Measurements from ENCODE around the gene KBTBD12. TPM values are rescaled to one million over a fixed set of nuclear protein-coding genes. Genes with fewer than 3 reads are reported as not detected.
"Not testable (repeated sequence)": the region's sequence is repeated elsewhere in the genome, so short reads cannot be mapped to it uniquely, and the experiment has no call there.

Gene KBTBD12
- total RNA-seq, 4 donors from 2014 or later: 3.3 to 17.5 (median 4.3) TPM

GRCh38 chr3:127911421-127911931 lies 3.6 kb upstream of the KBTBD12 start:
- DNase-seq: no peak
- H3K9me3 ChIP-seq: no peaks in the 10 kb centered on the region
- no peak for TF ChIP-seq POLR2A (IDR thresholded peaks at IDR 0.05)
- in situ Hi-C loops (cut with MboI; ENCODE audit: low pct_ligation_motif_present in 1 of 4, low pct_unique_long_range_greater_than_20kb in 1 of 4, low sequenced_read_pairs in 3 of 4): no loop called here
- H3K27ac ChIP-seq: peak overlapping the region in 3 of 4 donors; percentile 6 to 26 (median 22)
- H3K27me3 ChIP-seq: no peaks in the 10 kb centered on the region
- no peaks in the 10 kb centered on the region for H3K36me3 ChIP-seq
- 4 to 42% methylated on average over 3 to 8 of the region's 8 CpGs for WGBS, 2 donors (ENCODE audit: low coverage in 1 of 2)
- no peak overlapping the region for H3K4me3 ChIP-seq
- H3K4me1 ChIP-seq: peaks cover 7 to 29% (median 20%) of the 10 kb centered on the region in 4 donors
- intact Hi-C loops (cut with DNase I; ENCODE audit: low total_unique reads): no loop called here

- H3K27me3 ChIP-seq; in situ Hi-C loops (cut with MboI; ENCODE audit: low pct_ligation_motif_present in 1 of 4, low pct_unique_long_range_greater_than_20kb in 1 of 4, low sequenced_read_pairs in 3 of 4); DNase-seq; H3K36me3 ChIP-seq; H3K4me3 ChIP-seq; H3K9me3 ChIP-seq; intact Hi-C loops (cut with DNase I; ENCODE audit: low total_unique reads): not testable (repeated sequence)
- Histone ChIP-seq H3K27ac (peak overlapping the region; percentile 62 to 82 (median 72)), H3K4me1 (peaks cover 7 to 29% (median 20%) of the 10 kb centered on the region in 4 donors)
- WGBS, 2 donors (ENCODE audit: low coverage in 1 of 2): 77 to 93% methylated on average over 2 of the region's 2 CpGs
These were observed 1.2 kb upstream of the KBTBD12 start for GRCh38 chr3:127913841-127914240.

GRCh38 chr3:127914584-127914983 lies 448 bp upstream of the KBTBD12 start:
- no peak for TF ChIP-seq EP300 (IDR thresholded peaks at IDR 0.05; ENCODE audit: low read depth)
- TF ChIP-seq CTCF (IDR thresholded peaks at IDR 0.05): no peak
- no peak for TF ChIP-seq POLR2A (IDR thresholded peaks at IDR 0.05)
- no peak for TF ChIP-seq POLR2AphosphoS5 (IDR thresholded peaks at IDR 0.05)
- in situ Hi-C loops (cut with MboI; ENCODE audit: low pct_ligation_motif_present in 1 of 4, low pct_unique_long_range_greater_than_20kb in 1 of 4, low sequenced_read_pairs in 3 of 4) (no loop called here), intact Hi-C loops (cut with DNase I; ENCODE audit: low total_unique reads) (no loop called here)
- Histone ChIP-seq H3K9me3 (no peaks in the 10 kb centered on the region), H3K27me3 (no peaks in the 10 kb centered on the region), H3K4me1 (peaks cover 7 to 29% (median 20%) of the 10 kb centered on the region in 4 donors), H3K4me3 (peak overlapping the region; percentile 23 to 50 (median 36)), H3K36me3 (no peaks in the 10 kb centered on the region), H3K27ac (peak overlapping the region; percentile 62 to 82 (median 72))
- DNase-seq: no peak
- 31 to 43% methylated on average over 5 to 8 of the region's 8 CpGs for WGBS, 2 donors (ENCODE audit: low coverage in 1 of 2)

- DNase-seq: no peak
- Histone ChIP-seq H3K9me3 (no peaks in the 10 kb centered on the region), H3K4me1 (peaks cover 7 to 30% (median 19%) of the 10 kb centered on the region in 4 donors), H3K27me3 (no peaks in the 10 kb centered on the region), H3K27ac (peak overlapping the region; percentile 62 to 82 (median 72)), H3K36me3 (no peaks in the 10 kb centered on the region), H3K4me3 (peak overlapping the region in 3 of 4 donors; percentile 27 to 50 (median 46))
- no peak for TF ChIP-seq POLR2AphosphoS5 (IDR thresholded peaks at IDR 0.05)
- TF ChIP-seq EP300 (IDR thresholded peaks at IDR 0.05; ENCODE audit: low read depth): no peak
- TF ChIP-seq POLR2A (IDR thresholded peaks at IDR 0.05): no peak
- TF ChIP-seq CTCF (IDR thresholded peaks at IDR 0.05): no peak
- in situ Hi-C loops (cut with MboI; ENCODE audit: low pct_ligation_motif_present in 1 of 4, low pct_unique_long_range_greater_than_20kb in 1 of 4, low sequenced_read_pairs in 3 of 4) (no loop called here), intact Hi-C loops (cut with DNase I; ENCODE audit: low total_unique reads) (no loop called here)
- 52 to 68% methylated on average over 8 to 10 of the region's 10 CpGs for WGBS, 2 donors (ENCODE audit: low coverage in 1 of 2)
These were observed 983 bp downstream of the KBTBD12 start for GRCh38 chr3:127915937-127916493.

- H3K4me3 ChIP-seq: no peak overlapping the region
- no peaks in the 10 kb centered on the region for H3K27me3 ChIP-seq
- peaks cover 0 to 4% (median 0%) of the 10 kb centered on the region in 4 donors for H3K4me1 ChIP-seq
- H3K9me3 ChIP-seq: no peaks in the 10 kb centered on the region
- H3K36me3 ChIP-seq: no peaks in the 10 kb centered on the region
- intact Hi-C loops (cut with DNase I; ENCODE audit: low total_unique reads) (no loop called here), in situ Hi-C loops (cut with MboI; ENCODE audit: low pct_ligation_motif_present in 1 of 4, low pct_unique_long_range_greater_than_20kb in 1 of 4, low sequenced_read_pairs in 3 of 4) (no loop called here)
- H3K27ac ChIP-seq: no peak overlapping the region
- no peak for DNase-seq
- no peak for TF ChIP-seq CTCF (IDR thresholded peaks at IDR 0.05)
- no peak for TF ChIP-seq POLR2AphosphoS5 (IDR thresholded peaks at IDR 0.05)
- no peak for TF ChIP-seq POLR2A (IDR thresholded peaks at IDR 0.05)
- TF ChIP-seq EP300 (IDR thresholded peaks at IDR 0.05; ENCODE audit: low read depth): no peak
- 26 to 47% methylated on average over 1 of the region's 1 CpG for WGBS, 2 donors (ENCODE audit: low coverage in 1 of 2)
These were observed 5.7 kb downstream of the KBTBD12 start for GRCh38 chr3:127920738-127921137.

Measured in transverse colon (tissue), 4 donors.